ENCODE measurements around the gene CYFIP1.

Gene CYFIP1

DNA sequence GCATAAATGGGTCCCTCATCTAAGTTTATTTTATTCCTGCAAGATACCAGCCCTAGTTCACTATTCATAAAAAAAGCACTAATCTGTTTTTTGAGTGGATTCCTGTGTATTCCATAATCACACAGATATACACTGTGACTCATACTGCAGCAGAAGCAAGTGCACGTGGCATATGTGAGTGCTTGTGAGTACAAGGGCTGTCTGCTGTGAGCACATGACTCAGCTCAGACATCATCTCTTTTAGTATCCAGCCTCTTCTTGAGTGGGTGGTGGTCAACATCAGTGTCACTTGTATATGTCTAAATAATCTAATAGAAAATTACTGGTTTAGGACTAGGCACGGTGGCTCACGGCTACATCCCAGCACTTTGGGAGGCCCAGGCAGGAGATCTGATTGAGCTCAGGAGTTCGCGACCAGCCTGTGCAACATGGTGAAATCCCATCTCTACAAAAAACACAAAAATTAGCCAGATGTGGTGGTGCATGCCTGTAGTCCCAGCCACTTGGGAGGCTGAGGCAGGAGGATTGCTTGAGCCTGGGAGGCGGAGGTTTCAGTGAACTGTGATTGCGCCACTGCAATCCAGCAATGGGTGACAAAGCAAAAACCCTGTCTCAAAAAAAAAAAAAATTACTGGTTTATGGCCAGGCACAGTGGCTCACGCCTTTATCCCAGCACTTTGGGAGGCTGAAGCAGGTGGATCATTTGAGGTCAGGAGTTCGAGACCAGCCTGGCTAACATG is 91.9 kb downstream of the CYFIP1 start:
- no peak for DNase-seq (ENCODE audit: low read depth)

DNA sequence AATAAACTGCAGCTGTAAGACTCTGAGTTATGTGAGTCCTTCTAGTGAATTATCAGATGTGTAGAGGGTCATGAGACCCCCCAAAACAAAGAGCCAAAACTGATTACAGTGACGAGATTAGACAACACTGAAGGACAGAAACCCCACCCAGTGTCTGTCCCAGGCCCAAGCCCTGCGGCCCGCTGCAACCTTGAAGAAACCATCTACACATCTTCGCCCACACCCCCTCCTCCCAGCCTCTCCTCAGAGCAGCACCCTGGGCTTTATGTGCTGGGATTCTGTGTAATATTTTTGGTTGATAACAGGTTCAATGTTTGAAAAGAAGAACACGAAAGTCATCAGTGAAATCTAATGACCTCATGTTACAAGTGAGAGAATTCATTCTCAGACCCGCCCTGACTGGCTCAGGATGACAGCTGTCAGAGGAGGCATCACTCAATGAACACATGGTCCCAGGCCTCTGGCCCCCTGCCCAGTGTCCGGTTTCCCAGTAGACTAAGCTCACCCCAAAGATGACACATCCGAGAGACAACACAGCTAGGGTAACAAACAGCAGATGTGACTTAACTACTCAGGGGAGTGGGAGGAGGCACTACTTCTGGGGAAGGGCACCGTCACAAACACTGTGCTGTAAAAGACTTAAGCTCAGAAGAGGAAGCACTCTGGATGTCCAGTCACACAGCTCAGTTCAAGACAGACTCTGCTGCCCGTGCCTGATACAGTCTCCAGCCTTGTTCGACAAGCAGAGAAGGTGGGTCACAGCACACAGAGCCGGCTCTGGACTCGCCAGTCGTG is 92.8 kb downstream of the CYFIP1 start:
- no peak for DNase-seq (ENCODE audit: low read depth)

DNA sequence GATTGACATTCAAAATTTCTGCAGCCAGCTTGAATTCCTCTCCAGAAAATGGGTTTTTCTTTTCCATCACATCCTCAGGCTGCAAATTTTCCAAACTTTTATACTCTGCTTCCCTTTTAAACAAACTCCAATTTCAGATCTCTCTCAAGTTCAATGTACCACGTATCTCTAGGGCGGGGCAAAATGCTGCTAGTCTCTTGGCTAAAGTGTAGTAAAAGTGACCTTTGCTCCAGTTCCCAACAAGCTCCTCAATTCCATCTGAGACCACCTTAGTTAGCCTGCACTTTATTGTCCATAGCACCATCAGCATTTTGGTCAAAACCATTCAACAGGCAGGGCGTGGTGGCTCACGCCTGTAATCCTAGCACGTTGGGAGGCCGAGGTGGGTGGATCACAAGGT is 95.0 kb downstream of the CYFIP1 start:
- no peak for DNase-seq (ENCODE audit: low read depth)

DNA sequence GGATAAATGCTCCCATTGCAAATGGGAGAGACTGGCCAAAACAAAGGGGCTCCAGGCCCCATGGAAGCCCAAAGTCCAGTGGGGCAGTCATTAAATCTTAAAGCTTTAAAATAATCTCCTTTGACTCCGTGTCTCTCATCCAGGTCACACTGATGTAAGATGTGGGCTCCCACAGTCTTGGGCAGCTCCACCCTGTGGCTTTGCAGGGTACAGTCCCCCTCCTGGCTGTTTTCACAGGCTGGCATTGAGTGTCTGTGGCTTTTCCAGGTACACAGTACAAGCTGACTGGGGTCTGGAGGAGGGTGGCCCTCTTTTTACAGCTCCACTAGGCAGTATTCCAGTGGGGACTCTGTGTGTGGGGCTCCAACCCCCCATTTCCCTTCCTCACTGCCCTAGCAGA is 95.8 kb downstream of the CYFIP1 start:
- no peak for DNase-seq (ENCODE audit: low read depth)

DNA sequence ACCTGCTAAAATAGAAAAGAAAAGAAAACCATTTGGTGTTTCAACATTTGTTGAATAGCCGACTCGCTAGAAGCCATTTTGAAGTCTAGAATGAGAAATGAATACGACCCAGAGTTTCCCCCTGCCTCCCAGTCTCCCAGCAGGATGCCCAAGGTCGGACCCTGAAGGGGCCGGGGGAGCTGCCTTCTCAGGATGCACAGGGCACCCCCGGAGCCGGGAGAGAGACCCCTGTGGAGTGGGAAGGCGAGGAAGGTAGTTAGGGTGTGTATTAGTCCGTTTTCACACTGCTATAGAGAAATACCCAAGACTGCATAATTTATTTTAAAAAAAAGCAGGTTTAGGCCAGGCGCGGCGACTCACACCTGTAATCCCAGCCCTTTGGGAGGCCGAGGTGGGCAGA is 97.0 kb downstream of the CYFIP1 start:
- no peak for DNase-seq (ENCODE audit: low read depth)

DNA sequence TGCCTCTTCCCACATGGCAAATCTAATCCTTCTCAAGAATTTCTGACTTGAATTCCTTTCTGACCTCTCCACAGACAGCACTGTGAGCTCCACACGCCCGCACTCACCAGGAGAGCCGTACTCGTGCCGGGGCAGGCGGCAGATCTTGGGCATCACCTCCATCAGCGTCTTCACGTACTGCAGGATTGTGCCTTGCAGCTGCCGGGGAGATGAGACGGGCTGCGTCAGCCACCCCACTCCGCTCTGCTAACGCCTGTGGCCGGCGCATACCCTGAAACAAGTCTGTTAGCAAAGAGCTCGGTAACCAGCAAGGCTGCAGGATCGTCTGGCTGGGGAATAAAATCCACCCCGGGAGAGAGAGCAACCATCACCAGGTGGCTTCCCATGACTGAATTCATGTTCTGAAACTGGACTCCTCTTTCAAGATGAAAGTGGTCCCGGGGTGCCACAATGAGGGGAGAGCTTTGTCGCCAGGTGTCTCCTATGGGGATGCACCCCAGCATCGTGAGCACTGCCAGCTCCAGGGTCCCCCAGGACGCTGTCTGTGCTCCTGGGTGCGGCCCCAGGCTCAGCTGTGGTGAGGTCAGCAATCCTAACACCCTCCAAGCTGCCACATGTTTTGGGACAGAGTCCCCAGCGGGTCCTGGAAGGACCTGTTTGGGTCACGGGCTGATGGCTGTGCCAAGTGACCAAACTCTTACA is 98.3 kb downstream of the CYFIP1 start:
- DNase-seq (ENCODE audit: low read depth), result no peak

DNA sequence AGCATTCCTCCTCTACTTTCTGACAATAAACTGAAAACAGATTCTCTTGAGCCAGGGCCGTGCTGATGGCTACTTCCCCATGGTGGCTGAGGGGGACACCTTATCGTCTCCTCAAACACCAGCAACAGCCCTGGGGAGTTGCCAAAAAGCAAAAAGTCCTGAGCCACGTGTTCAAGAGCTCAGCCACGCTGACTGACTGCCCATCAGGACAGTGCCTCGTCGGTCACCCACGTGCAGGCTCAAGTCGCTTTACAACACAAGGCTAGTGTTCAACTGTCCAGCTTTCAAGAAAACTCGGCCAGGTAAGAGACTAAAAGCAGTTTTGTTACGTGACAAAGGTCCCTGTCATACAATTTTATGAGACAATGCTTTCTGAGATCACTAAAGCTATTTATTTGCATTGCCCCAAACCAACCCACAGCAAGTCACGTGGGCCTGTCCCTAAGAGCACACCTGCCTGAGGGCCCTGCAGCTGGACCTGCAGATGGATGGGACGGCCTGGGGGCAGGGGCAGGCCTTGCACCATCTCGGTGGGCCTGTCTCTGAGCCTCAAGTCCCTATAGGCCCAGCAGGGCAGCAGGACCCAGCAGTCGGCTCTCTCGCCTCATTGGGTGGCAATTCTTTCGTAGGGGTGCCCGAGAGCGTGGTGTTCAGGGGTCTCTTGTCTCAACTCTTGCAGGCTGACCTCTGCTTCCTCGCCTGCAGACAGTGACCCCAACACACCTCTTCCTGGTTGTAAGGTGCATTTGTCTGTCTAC is 99.0 kb downstream of the CYFIP1 start:
- no peak for DNase-seq (ENCODE audit: low read depth)

DNA sequence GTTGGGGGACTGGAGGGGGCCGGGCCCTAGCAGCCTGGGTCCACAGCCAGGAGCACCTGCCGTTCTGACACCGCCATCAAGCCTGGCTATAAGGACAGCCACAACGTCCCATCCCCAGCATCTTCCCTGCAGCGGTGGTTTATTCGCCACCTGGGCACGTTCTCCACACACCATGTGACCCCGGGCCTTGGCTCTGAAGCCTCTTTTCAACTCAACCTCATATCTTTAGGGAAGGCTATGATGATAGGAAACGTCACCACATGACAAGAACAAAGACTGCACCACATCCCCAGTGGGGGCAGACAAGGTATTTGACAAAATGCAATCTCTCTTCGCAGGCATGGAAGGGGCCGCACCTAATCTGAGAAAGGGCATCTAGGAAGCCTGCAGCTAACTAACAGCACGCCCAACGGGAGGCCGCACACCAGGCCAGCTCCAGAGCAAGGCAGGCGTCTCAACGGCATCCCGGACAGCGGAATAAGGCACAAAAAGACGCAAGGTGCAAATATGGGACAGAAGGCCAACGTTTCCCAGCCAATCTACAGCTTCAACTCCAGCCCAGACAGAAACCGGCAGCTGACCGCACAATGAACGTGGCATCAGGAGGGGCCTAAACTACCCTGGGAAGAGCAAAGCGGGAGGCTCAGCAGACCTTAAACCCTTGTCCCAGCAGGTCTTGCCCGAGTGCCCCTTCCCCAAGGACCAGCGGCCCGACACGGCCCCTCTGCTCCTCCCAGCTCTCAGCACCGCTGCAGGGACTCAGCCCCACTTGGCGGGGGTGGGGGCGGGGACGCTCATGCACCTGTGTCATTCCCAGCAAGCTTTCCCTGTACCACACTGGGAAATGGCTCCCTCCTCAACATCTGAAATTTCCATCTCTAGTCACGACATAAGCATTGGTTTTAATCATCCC is 99.8 kb downstream of the CYFIP1 start:
- DNase-seq (ENCODE audit: low read depth), result no peak

DNA sequence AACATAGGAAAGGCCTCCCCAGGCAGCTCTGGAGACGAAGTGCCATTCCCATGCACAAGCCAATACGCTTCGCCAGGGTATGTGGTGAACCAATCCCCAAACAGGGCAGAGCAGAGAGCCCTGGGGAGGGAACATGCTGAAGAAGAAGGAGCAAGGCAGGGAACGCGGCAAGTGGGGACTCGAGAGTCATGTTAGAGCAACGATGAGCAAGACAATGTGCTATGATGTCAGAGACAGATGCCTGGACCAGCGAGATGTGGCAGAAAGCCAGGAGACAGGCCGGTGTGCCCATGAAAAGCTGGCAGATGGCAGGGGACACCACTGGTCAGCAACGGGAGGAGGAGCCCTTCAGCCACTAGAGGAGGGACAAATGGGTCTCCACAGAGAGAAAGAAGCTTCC is 102.1 kb downstream of the CYFIP1 start:
- no peak for DNase-seq (ENCODE audit: low read depth)

DNA sequence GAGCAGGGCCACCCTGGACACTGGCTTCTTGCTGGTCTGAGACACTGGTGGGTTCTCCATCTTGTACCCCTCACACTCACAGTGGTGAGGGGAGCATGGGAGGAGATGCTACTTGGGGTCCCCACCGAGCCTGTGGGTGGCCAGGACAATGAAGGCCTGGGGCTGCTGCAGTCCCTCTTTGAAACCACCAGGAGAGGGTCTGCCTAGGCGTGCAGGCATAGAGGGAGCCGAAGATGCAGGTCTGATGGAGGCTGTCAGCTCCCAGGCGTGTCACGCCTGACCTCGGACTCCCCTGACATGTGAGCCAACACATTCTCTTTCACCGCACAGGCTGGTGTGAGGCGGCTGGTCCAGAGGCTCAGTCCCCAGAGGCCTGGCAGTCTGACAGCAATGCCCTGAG is 102.6 kb downstream of the CYFIP1 start:
- no peak for DNase-seq (ENCODE audit: low read depth)

DNA sequence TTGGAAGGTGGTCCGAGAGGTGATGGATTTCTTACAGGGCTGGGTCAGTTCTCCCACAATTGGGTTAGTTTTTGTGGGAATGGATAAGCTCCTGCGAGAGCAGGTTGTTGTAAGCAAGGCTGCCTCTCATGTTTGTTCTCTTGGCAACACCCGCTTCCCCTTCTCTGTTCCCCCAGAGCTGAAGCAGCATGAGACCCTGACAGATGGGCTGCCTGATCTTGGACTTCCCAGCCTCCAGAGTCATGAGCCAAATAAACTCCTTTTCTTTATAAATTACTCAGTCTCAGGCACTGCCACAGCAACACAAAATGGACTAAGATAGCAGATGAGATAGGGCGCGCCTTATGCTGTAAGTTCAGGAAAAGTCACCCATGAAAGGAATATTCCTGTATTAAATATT is 103.1 kb downstream of the CYFIP1 start:
- no peak for DNase-seq (ENCODE audit: low read depth)

DNA sequence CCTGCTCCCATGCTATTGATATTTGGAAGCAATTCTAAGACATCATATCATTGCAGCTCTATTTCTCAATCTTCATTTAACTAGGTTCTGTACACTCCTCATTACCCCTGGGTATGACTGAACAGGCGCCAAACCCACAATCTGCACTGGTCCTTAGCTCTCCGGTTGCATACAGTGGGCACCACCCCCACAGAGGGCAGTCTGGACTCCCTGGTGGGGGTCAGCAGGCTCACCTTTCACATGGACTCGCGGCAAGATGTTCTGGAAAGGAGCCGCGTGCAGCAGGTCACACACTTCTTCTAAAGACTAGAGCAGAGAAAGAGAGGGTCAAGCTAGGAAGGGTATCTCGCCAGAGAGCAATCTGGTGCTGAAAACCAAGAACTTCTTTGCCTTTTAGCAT is 105.2 kb downstream of the CYFIP1 start:
- no peak for DNase-seq (ENCODE audit: low read depth)

DNA sequence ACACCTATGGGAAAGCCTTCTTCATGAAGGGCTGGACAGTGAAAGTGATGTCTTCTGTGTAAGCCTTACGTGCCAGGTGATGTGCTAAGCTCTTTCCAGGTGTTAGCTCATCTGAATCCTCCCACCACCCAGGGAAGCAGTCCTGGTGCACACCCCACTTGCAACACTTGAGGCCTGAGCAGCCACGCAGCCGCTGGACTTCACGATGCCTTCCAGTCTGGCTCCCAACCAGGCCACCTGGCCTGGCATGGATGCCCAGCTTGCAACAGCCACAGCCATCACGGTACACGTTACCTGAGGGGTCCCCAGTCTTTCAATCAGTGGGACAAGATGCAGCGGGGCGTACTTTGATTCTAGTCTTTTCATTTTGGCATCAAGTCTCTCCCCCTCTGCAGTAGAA is 105.9 kb downstream of the CYFIP1 start:
- no peak for DNase-seq (ENCODE audit: low read depth)

DNA sequence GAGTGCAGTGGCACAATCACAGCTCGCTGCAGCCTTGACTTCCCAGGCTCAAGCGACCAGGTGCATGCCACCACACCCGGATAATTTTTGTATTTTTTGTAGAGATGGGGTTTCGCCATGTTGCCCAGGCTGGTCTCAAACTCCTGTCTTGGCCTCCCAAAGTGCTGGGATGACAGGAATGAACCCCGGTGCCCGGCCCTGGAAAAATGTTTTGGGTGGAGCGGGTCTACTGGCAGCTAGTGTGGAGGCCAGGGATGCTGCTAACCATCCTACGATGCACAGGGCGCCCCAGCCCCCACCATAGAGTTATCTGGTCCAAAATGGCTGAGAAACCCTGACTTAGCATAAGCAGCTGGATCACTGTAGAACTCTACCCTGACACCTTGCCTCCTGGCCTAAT is 106.3 kb downstream of the CYFIP1 start:
- DNase-seq (ENCODE audit: low read depth), result no peak

DNA sequence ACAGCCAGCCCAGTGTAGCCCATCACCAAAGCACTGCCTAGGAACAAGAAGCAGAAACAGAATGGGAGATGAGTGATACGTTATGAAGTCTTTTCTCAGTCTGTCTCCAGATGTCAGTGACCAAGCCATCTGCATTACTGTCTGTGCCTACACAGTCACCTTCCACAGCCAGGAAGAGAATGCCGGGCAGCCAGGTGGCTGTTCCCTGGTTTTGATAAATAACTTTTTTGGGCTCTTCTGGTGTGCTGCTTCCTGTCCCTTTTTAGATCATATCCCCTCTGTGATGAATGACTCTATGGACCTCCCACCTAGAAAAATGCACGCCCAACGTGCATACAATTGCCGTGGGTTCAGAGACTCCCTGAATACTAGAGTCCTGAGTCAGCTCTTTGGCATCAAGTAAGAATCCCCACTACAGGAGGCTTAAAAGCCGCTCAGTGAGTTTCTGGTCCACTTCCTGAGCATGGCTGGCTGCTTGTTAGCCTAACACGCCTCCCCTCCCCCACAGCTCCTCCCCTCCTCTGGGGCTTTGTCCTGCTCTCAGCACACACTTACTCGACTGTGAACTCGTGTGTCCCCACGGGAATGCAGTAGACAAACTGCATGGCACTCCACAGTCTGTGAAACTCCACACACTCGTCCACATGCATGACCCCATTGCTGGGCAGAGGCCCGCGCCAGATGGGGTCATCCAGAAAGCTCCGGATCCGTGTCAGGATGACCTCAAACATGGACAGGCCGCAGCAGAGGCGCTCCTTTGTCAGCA is 107.0 kb downstream of the CYFIP1 start:
- DNase-seq (ENCODE audit: low read depth), result no peak

DNA sequence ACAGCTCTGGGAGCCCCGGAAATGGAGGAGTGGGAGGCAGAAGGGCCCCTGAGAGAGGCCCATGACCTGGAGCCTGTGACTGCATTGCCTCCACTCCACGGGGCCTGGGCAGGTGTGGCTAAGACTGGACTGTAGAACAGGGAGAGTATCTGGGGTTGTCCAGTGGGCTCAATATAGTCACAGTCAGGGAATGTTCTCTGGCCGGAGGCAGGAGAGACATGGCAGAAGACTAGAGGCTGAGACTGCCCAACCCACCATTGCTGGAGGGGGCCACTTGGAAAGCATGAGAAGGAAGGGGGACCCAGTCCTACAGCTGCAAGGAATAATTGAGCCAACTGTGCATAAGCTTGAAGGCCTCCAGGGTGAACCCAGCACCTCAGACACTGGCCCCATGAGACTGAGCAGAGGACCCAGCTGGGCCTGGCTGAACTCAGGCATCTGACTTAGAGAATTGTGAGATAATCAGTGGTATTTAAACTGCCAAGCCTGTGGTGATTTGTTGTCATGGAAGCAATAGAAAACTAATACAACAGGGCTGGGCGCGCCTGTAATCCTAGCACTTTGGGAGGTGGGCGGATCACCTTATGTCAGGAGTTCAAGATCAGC is 108.6 kb downstream of the CYFIP1 start:
- DNase-seq (ENCODE audit: low read depth), result no peak

DNA sequence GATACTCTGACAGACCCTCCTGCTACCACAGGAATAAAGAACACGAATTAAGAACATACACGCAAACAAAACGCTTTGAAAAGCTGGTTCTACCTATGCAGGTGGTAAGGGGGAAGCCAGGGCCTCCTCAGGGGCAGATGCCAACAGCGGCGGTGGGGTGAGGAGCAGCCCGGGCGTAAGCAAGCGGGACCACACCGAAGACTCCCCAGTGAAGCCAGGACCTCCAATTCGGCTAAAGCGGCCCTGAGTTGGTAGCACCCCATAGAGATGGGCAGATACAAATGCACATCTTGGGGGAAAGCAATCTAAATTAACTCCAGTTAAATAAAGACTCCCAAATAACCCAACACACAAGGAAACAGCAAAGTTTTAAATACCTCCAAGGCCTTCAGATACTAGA is 109.3 kb downstream of the CYFIP1 start:
- DNase-seq (ENCODE audit: low read depth), result no peak

DNA sequence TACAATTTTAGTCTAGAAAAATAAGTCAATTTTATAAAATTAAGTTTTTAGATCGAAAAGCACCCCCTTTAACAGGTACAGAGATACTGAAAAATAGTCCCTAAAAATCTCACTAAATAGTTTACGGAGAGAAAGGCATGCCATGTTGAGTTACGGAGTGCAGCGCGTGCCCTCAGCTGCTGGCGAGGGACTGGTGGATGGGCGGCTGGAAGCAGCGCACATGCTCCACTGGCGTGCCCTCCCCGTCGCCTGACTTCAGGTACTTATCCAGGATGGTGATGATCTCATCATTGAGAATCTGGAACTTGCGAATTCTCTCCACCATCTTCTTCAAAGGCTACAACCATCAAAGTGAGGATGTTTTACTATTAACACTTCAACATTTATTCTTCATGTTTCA is 110.3 kb downstream of the CYFIP1 start:
- no peak for DNase-seq (ENCODE audit: low read depth)

DNA sequence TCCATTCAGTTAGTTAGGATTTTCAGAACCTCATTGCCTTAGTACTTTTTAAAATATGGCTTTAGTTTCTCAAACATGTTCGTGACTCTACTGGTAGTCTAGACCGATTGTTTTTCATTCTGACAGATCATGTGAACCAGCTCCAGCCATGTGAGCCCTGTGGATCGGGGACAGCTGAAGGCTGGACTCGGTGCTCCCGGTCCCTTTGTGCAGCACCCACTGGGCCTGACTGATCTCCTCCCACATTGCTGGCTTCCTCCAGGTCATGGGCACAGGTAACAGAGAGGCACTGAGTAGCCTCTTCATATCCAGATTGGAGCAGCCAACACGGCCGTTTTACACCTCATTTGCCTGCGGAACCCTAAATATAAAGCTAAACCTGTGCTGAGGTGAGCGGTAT is 111.2 kb downstream of the CYFIP1 start:
- DNase-seq (ENCODE audit: low read depth), result no peak

DNA sequence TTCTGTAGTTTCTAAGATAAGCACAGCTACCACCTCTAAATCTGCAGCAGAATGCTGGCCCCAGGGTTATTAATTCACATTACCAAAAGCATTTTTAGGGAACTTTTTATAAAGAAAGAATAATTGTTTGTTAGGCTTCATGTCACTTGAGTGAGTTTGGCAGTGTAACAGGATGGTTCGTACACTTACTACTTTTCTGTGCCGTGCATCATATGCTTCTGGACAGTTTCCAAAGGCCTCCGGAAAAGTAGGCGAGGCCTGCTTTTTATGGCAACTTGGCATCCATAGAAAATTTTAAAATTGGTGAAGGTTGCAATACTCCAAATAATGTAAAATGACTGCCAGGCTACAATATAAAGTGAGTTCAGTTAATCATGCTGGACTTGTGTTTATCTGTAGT is 111.7 kb downstream of the CYFIP1 start:
- no peak for DNase-seq (ENCODE audit: low read depth)
